Astrocyte (in vitro differentiated cells and primary cell): ENCODE data around the gene NXNL1.

Experiments used
- EZH2 ChIP-seq: IDR thresholded peaks from 2 replicates; pipeline ENCODE4 v1.6.1; 2012; ENCODE audit warnings: mild to moderate bottlenecking, low read length, inconsistent platforms; ENCODE audit not compliant: insufficient read depth
- TF ChIP-seq, protein P1 (sequence below): IDR thresholded peaks from 2 replicates; pipeline ENCODE4 v1.5.1; 2011; ENCODE audit warnings: low read depth, mild to moderate bottlenecking, inconsistent platforms, low read length, moderate library complexity; ENCODE audit not compliant: insufficient read depth

DNA sequence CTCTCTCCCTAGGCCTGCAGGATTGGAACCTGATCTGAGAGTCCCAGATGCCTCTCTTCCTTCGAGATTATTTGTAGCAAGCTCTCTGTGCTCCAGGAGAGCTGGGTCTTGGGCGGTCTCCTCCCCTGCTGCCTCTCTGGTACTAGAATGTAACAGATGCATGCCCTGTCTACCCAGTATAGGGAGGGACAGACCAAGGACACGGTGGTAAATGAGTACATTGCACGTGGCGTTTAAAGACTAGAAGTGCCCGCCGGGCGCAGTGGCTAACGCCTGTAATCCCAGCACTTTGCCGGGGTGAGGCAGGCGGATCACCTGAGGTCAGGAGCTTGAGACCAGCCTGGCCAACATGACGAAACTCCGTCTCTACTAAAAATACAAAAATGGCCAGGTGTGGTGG, 21.3 kb upstream of the NXNL1 start:
- TF ChIP-seq, protein P1, sequence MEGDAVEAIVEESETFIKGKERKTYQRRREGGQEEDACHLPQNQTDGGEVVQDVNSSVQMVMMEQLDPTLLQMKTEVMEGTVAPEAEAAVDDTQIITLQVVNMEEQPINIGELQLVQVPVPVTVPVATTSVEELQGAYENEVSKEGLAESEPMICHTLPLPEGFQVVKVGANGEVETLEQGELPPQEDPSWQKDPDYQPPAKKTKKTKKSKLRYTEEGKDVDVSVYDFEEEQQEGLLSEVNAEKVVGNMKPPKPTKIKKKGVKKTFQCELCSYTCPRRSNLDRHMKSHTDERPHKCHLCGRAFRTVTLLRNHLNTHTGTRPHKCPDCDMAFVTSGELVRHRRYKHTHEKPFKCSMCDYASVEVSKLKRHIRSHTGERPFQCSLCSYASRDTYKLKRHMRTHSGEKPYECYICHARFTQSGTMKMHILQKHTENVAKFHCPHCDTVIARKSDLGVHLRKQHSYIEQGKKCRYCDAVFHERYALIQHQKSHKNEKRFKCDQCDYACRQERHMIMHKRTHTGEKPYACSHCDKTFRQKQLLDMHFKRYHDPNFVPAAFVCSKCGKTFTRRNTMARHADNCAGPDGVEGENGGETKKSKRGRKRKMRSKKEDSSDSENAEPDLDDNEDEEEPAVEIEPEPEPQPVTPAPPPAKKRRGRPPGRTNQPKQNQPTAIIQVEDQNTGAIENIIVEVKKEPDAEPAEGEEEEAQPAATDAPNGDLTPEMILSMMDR = no peak
- no peak for TF ChIP-seq EZH2
